ENCODE data around the gene ITGA1. TPM values are rescaled to one million over a fixed set of nuclear protein-coding genes. Genes with fewer than 3 reads are reported as not detected.

ITGA1 gene
- total and polyA plus RNA-seq, 2 of the 13 experiments (the other 11 are each of a cell fraction or from before 2014, with no cell fraction given), result 23.1 to 28.6 TPM

DNA sequence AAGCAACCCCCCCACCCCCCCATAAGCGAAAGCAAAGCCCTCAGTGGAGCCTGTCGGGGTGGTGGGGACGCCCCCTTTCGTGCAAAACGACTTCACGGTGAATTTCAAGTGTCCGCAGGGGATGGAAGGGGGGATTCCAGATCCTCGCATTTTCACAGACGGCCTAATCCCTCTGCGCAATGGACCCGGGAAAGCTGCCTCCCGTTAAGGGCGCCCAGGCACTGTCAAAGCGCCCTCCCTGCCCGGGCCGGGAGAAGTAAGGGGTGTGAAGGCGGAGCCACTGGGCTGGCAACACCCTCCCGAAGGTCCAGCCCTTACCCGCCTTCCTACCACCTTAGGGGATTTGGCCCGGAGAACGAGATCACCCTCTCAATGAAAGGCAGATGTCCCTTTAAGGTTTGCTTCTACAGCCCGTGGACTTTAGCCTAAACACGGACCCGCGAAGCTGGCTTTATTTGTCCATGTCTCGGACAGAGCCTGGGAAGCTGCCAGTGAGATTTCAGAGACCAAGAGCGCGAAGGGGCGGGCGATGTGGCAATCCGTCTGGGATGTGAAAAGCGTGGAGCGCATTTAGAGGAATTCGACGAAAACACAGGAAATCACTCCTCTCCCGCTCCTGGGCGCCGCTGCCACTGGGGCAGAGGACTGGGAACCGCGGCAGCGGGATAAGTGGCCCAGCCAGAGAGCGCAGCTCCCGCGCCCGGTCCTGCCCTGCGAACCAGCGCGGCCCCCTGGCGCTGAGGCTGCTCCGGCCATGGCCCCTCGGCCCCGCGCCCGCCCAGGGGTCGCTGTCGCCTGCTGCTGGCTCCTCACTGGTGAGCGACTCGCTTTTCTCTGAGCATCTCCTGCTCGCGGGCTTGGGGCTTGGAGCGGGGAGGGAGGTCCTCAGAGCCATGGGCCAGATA, at the start of gene ITGA1, which contains the start of gene PELO (continued):
- TF ChIP-seq, protein P1, sequence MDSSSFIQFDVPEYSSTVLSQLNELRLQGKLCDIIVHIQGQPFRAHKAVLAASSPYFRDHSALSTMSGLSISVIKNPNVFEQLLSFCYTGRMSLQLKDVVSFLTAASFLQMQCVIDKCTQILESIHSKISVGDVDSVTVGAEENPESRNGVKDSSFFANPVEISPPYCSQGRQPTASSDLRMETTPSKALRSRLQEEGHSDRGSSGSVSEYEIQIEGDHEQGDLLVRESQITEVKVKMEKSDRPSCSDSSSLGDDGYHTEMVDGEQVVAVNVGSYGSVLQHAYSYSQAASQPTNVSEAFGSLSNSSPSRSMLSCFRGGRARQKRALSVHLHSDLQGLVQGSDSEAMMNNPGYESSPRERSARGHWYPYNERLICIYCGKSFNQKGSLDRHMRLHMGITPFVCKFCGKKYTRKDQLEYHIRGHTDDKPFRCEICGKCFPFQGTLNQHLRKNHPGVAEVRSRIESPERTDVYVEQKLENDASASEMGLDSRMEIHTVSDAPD (CRISPR knock-in tag; IDR thresholded peaks at IDR 0.05), result no peak
- TF ChIP-seq ZBTB40 (IDR thresholded peaks at IDR 0.05), result no peak
- peak; percentile 85; the same call in 1 of the 2 replicates for TF ChIP-seq ZBTB40 (CRISPR knock-in tag; IDR thresholded peaks at IDR 0.05)
- 0 out of 2 replicates have a peak, but pooled peaks have one; percentile 6 for TF ChIP-seq KDM3A (CRISPR knock-in tag; IDR thresholded peaks at IDR 0.05; ENCODE audit: low read depth)
- 0 out of 2 replicates have a peak, but pooled peaks have one; percentile 63 for TF ChIP-seq ZMYM2 (CRISPR knock-in tag; IDR thresholded peaks at IDR 0.05)
- peak; percentile 90; the same call in 1 of the 2 replicates for TF ChIP-seq ZNF678 (CRISPR knock-in tag; IDR thresholded peaks at IDR 0.05)
- TF ChIP-seq CBX5 (CRISPR knock-in tag; IDR thresholded peaks at IDR 0.05; ENCODE audit: borderline replicate concordance), result no peak; the same call in 1 of the 2 replicates
- TF ChIP-seq SIN3A (IDR thresholded peaks at IDR 0.05; ENCODE audit: borderline replicate concordance, low read depth, low read length), result no peak; the same call in 1 of the 2 replicates
- TF ChIP-seq MTERF4 (CRISPR knock-in tag; IDR thresholded peaks at IDR 0.05), result peak; percentile 47; the same call in 1 of the 2 replicates
- peak; percentile 72; the same call in 1 of the 2 replicates for TF ChIP-seq MED1 (CRISPR knock-in tag; IDR thresholded peaks at IDR 0.05)
- no peak for TF ChIP-seq ZNF207 (IDR thresholded peaks at IDR 0.05; ENCODE audit: borderline replicate concordance)
- TF ChIP-seq TBX2 (CRISPR knock-in tag; IDR thresholded peaks at IDR 0.05; ENCODE audit: borderline replicate concordance), result peak; percentile 85
- TF ChIP-seq CC2D1A (CRISPR knock-in tag; IDR thresholded peaks at IDR 0.05), result peak; percentile 89; the same call in 1 of the 2 replicates
- TF ChIP-seq RAD51 (IDR thresholded peaks at IDR 0.05; ENCODE audit: borderline replicate concordance), result no peak
- TF ChIP-seq ZMYM4 (CRISPR knock-in tag; IDR thresholded peaks at IDR 0.05), result peak; percentile 94
- TF ChIP-seq KMT2A (CRISPR knock-in tag; IDR thresholded peaks at IDR 0.05), result peak; percentile 71; the same call in 1 of the 2 replicates
- no peak; the same call in 1 of the 2 replicates for TF ChIP-seq ZNF737 (CRISPR knock-in tag; IDR thresholded peaks at IDR 0.05; ENCODE audit: borderline replicate concordance)

All from HepG2 (cell line).